GM19467 (cell line): ENCODE results near the gene HDAC4.

Experiments
- ATAC-seq: cut with Tn5 transposase; IDR thresholded peaks from one replicate; pipeline ENCODE4 v1.9.1; 2021; ENCODE audit warnings: mild to moderate bottlenecking, moderate library complexity; ENCODE audit not compliant: unreplicated experiment

Gene HDAC4

DNA sequence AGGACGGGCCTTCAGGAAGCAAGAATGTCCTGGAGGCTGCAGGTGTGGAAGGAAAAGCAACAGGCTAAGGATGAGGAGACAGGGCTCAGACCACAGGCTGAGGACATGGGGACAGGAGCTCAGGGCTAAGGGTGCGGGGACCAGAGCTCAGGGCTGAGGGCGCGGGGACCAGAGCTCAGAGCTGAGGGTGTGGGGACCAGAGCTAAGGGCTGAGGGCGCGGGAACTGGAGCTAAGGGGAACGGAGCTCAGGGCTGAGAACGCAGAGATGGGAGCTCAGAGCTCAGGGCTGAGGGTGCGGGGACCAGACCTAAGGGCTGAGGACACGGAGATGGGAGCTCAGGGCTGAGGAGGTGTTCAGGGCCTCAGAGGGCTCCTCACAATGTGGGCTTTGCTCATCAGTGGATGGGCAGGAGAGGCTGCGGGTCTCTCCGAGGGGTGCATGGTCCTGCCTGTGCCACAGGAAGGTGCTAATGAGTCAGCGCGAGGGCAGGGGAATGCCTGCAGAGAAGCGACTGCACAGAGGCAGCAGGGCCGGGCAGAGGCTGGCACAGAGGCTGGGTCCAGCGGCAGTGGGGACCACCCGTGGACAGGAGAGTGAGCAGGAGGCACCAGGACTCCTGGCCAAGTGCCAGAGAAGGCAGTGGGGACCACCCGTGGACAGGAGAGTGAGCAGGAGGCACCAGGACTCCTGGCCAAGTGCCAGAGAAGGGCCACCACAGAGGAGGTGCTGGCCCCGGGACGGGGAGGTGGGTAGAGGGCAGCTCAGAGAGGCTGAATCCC, 281.3 kb downstream of the HDAC4 start:
- ATAC-seq, result no peak

DNA sequence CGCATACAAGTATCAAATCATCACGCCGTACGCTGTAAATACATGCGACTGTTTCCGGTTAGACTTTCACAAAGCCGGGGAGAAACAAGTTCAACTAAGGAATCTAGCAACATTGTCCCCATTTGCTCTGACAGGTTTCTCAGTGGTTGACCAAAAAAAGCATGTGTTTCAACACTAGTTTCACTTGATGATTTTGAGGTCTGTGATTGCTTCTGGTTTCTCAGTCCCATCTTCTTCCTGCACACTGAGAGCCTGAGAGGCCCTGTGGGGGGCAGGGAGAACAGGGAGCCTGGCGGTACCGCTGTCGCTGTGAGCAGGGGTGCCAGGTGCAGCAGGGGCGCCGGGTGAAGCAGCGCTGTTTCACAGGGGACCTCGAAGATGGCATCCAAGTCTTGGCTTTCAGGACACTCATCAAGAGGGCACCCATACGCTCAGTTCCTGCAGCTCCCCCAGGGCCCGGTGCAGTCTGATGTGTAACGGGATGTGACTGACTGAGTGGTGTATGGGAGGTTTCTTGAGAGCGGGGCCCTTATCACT, 282.1 kb downstream of the HDAC4 start:
- no peak for ATAC-seq

DNA sequence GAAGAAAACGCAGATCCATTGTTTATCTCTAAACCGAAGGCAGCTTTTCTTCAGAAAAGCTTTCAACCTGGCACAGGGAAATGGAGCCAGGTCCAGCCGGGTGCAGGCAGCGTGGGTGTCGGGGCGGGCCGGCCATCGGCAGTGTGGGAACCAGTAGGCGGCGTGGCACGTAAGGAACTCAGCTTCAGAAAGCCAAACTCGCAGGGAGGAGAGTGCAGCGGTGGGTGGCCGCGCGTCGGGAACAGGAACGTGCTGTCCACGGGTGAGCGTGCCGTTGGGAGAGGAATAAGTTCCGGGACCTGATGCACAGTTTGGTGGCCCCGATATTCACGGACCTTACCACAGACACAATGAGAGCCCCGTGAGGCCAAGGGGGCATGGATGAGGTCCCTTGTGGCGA, 282.6 kb downstream of the HDAC4 start:
- no peak for ATAC-seq

DNA sequence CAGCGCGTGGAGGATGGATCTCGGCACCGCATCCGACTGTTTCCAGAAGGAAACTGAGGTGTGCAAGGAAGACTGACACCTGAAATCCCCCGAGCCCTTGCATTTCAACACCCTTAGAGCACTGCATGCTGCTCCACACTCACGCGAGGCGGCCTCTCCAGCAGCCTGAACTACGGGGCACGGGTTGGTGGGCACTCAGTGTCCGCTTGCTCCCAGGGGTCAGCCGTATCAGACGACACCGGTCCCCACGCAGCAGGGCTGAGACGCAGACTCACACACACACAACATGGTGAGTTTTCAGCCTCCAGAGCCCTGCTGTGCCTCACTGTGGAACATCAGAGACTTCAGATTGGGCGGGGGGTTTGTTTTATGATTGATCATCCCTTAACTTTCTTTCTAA, 283.0 kb downstream of the HDAC4 start:
- no peak for ATAC-seq

DNA sequence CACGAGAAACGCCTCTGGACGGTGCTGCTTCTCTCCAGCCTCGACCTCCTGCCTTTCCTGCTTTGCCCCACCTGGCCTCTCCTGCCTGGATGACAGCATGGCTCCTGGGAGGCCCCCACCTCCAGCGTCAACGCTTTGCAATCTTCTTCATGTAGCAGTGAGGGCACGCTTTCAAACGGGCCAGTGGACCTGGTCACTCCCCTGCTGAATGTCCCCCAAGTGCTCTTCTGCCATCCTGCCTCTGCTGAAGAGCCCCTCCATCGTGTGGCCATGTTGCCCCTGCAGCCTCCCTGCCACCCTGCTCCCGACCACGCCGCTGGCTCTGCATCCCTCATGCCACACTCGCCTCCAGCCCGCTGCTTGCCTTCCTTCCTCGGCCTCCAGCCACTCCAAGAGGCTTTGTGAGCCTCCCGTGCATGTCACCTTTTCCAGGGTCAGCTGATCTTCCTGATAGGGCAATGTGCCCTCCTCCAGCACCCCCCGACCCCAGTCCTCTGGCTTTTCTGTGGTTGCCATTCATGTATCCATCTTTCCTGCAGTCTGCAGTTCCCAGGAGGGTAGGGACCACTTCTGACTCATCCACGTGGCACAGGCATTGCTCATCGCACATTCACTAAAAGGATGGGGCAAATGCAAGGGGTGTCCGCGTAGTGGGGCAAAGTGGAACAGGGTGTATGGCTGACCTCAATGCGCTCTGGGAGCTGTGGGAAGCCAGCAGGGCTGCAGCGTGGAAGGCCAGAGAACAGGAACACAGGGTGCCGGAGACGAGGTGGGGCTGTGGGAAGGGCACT, 284.2 kb downstream of the HDAC4 start:
- ATAC-seq, result no peak

DNA sequence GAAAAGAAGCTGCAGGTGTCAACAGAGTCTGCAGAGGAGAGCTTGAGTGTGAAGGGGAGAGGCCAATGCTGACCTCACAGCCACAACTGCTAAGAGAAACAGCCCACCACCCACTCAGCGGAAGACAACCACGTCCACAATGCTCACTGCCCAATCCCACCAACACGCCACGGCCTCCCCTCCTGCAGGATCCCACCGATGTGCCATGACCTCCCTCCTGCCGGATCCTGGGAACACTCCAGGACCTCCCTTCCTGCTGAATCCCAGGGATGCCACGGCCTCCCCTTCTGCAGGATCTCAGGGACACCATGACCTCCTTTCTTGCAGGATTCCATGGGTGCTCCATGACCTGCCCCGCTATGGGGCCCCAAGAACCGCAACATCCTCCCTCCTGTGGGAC, 285.2 kb downstream of the HDAC4 start:
- ATAC-seq, result no peak

DNA sequence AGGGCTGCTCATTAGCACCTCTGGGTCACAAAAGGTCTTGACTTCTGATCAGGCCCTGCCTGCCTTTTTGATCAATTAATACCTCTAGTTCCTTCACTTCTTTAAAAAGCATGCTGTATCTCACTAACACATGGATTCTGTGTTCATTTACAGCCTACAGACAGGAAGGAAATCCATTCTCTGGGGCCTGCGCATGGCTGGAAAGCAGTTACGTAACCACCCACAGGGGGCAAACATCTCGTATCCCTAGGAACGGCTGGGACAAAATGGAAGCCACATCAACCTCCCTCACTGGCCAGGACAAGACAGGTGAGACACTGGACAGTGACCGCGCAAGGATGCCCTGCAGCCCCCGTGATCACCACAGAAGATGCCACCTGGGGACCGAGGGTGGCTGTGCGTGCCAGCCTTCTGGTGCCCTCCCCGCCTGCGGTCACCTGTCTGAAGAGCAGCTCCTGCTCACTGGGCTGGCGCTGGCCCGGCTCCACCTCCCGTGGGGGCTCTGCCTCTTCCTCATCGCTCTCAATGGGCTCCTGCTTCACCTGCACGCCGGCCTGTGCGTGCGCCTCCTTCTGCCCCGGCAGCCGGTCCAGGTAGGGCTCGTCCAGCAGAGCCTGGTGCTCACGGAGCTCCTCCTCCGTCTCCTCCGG, 286.1 kb downstream of the HDAC4 start:
- no peak for ATAC-seq

DNA sequence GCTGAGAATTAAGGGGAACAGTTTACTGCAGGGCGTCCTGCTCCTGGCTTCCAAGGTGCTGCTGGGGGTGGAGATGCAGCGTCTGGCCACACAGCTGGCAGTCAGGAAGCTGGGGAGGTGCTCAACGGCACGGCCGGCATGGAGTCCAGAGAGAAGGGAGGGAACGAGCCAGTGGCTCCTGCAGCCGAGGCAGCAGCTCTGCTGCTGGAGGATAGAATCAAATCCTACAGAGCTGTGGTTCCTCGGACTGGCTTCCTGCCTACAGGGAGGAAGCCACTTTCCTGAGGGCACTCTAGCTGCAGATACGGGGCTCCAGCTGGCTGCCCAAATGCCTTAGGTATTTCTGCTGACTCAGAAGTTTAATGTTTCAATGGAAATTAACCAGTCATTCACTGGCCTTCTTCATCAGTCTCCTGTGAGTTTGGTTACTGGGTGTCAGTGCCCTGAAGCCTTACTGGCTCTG, 286.7 kb downstream of the HDAC4 start:
- no peak for ATAC-seq

DNA sequence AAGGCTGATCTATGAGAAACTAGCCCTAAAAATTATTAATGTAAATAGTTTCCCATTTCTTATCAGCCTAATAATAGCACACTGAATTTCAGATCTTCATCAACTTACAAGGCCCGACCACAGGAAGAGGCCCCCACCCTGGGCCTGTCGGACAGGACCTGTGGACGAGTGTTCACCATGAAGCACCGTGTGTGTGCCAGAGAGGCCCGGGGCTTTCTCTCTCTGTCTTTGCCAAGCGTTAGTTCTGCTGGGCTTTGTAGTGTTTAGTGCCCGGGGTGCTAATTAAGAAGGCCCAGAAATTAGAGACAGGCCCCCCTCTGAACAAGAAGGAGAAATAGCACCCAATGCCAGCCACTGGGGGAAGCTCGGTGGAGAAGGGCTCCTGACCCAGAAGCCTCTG, 287.2 kb downstream of the HDAC4 start:
- ATAC-seq, result no peak

DNA sequence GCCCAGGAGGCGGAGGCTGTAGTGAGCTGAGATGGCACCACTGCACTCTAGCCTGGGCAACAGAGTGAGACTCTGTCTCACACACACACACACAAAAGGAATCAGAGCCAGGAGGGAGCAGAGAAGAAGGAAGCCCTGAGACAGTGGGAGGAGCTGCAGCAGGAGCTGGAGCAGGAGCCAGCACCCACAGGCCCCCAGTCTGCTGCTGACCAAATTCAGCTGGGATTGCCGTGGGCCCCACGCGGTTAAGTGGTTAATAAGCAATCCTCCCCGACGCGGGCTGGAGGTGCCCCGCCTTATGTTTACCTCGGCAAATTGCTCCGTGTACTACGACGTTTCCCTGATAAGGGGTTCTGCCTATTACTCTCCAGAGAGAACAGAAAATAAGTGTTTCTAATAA, 287.6 kb downstream of the HDAC4 start:
- no peak for ATAC-seq

DNA sequence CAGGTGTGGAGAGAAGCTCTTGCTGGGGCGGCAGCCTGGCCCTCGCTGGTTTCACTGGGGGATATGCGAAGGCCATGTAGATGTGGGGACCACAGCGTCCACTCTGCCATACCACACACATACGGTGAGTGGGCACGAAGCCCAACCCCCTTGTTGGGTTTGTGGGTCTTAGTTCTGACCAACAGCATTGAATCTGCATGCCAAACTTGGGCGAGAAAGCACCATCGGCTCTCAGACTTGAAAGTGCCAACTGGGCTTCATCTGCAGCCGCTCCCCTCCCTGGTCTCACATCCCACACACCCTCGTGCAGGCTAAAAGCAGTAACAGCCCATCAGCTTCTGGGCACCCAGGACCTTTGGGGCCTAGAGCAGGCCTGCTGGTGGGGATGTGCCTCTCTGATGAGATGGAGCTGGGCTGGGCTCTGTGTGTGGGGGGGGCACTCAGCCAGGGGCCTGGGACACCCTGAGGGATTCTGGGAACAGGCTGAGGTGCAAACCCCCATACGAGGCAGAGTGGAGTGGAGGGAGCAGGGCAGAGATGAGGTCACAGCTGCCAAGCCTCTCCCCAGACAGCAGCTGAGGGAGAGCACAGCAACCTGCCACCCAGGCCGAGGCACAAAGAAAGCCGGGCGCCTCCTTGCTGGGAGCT, 288.6 kb downstream of the HDAC4 start:
- no peak for ATAC-seq

DNA sequence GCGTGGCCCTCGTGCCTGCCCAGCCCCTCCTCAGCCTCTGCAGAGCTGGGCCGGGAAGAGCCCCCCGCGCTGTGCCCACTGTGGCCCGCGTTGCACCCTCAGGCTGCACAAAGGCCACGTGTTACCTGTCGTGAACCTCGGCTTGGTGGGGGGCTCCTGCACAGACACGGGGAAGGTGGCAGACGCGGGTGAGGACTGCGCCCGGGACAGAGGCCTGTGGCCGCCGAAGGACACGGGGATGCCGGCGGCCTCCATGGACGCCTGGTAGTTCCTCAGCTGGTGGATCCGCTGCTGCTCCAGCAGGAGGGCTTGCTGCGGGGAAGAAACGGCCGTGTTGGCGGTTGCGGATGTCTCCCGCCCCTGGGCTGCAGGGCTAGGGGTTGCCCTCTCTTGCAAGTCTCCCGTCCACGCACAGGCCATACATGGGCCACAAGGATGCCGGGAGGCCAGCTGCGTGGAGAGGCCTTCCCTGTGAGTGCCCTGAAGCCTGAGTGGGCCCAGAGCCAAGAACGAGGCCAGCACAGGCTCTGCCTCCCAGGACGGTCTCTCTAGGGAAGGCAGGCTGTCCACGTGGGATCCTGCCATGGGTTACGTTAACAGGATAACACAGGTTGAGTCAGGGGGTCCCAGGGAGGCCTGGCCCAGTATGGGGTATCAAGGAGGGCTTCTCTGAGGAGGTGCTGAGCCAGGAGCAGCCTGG, 289.3 kb downstream of the HDAC4 start:
- no peak for ATAC-seq

DNA sequence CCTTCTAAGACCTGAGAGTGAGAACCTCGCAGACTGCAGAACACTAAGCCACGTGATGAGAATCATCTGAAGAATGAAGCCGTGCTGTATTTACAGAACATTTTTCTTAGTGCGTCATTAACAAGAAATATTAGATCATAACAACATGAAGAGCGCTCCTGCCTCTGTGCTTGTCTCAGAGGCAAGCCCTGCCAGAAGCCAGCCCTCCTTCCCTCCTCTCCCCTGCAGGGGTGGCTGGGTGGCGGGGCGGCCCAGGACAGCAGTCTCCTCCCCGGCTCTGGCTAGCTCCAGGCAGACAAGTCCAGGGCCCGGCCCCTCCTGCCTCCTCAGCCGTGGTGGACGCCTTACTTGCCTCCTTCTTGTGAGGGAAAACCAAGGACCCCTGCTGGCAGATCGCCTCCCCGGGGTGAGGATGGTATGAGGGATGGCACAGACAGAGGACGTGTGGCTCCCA, 290.2 kb downstream of the HDAC4 start:
- no peak for ATAC-seq

DNA sequence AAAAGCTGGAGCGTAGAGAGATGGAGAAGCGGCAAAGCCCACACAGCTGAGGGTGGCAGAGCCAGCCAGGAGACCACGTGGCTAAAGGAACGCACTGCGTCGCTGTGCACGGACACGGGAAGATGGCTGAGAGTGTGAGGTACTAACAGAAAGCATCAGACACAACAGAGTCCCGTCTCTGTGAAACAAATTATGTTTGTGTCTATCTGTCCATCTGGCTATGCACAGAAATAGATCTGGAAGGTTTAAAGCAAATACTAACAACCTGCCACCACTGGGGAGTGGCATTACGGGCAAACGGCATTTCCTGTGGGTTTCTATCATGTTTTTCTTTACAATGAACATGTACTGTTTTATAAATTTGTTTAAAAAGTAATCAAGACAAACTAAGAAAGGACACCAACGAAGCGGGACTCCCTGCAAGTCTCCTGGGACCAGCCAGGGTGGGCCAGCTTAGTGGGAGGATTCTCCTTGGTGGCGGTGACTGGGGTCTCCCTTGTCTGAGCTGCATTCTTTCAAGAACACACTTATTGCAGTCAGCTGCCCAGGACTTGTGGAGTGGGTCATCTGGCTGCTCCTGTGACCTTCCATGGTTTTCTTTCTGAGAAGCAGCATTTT, 290.8 kb downstream of the HDAC4 start:
- ATAC-seq, result no peak

DNA sequence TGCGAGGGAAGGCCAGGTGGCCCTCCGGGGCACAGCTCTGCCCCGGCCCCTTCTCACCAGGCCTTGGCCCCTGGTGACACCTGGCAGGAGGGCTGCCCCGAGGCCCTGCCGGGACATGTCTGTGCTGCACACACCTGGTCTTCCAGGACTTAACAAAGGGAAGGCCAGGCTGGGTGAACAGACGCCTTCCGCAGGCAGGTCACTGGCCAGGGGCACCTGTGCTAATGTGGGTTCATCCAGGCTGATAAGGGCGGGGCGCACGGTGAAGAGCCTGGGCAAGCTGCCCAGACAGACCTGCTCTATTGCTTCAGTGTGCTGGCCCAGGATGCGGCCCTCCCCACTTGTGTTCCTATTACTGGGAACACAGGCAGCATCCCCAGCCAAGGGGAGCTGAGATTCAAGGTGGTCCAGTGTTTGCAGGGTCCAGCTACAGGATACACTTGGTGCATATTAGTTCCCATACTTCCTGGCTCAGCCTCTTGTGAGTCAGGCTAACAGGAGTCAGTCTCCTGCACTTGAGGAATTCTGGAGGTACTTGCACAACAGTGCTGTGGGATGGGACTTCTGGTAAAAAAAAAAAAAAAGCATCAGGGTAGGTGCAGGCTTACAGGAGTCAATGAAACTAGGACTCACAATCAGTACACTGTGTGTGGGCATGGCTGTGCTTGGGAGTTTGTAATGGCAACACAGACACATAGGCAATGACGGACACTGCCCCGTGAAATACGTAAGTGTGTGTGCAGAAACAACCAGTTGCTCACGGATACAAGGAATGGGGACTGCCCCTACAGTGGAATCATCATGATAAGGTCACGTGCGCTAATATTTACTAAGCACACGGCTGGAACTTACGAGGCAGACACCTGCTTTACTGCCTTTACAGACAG, 291.5 kb downstream of the HDAC4 start:
- no peak for ATAC-seq

DNA sequence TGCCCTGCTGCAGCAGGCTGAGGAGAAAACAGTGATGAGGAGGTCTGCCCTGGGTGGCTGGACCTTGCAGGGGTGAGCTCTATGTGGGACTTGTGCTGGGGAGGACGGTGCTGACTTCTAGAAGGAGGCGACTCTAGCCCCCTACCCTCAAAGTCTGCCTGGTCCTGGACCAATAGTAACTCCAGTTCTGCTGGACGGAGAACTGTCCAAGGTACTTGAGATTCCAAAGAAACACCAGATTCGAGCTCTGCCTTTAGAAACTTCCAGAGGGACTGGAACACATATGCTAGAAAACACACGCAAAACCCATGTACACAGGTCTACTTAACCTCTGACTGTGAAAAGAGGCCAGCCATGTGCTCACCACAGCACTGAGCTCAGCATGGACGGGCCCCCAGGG, 292.4 kb downstream of the HDAC4 start:
- ATAC-seq, result no peak

DNA sequence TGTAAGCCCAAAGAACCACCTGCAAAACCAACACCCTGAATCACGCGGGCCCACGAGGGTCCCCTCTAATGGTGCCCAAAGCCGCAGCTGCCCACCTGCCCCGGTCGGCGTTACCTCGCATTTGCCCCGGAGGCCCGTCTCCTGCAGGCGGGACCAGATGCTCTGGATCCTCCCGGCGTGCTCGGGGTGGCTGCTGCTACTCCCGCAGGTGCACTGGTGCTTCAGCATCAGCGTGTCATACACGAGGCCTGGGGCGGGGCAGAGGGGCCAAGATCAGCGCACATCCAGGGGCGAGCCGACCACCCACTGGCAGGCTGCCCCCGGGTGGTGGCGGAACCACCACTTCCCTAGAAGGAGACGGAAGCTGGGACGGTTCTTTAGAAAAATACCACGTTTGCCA, 292.9 kb downstream of the HDAC4 start:
- no peak for ATAC-seq

DNA sequence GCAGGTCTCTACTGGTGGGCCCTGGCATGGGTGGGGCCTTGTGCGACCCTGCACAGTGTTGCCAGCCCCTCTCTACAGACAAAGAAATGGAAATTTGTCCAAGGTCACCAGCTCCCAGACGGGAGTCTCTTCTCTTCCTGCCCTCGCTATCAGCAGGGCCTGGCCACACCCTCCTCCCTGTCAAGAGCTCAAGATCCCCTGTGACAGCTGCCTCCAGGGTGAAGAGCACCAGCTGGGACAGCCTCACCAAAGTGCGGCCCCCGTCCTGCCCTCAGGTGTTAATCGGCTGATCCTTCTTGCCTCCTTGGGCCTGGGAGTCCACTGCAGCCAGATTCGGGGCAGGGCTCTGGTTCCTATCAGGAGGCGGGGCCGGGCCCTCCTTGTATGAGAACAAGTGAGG, 293.9 kb downstream of the HDAC4 start:
- no peak for ATAC-seq

DNA sequence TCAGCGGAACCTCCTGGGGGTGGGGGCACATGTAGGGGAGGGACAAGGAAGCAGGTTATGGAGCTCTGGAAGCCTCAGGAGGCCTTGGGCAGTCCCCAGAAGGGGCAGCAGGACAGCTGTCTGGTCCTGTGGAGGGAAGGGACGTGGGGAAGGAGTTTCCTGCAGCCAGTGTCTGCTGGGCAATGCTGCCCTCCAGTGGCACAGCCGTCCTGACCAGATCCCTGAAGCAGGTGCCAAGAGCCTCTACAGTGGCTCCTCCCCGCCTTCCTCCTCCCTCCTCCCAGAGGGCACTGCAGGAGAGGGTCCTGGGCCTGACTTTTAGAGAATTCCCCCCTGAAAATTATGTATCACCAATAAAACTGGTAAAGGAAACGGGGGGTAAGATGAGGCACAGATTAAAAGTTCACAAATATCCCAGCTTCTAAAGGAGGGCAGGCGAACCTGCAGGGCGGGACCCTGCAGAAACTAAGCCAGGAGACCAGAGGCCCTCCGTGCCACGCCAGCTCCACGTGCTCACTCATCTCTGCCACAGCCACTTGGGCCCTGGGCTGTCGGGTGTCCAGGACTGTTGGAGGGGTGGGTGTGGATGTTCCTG, 294.4 kb downstream of the HDAC4 start:
- no peak for ATAC-seq
